GM18511 (cell line): Measurements from ENCODE around the gene MISFA.
"Not testable (repeated sequence)": the region's sequence is repeated elsewhere in the genome, so short reads cannot be mapped to it uniquely, and the experiment has no call there.

Experiments
- ATAC-seq: cut with Tn5 transposase; IDR thresholded peaks from one replicate; pipeline ENCODE4 v1.9.1; 2021; ENCODE audit warnings: mild to moderate bottlenecking, moderate library complexity; ENCODE audit not compliant: unreplicated experiment

MISFA gene

GRCh38 chr11:18617688-18618341 lies 18.2 kb downstream of the MISFA start:
- peak; percentile 50 for ATAC-seq

- no peak for ATAC-seq
Observed at GRCh38 chr11:18618342-18619025, 18.9 kb downstream of the MISFA start.

DNA sequence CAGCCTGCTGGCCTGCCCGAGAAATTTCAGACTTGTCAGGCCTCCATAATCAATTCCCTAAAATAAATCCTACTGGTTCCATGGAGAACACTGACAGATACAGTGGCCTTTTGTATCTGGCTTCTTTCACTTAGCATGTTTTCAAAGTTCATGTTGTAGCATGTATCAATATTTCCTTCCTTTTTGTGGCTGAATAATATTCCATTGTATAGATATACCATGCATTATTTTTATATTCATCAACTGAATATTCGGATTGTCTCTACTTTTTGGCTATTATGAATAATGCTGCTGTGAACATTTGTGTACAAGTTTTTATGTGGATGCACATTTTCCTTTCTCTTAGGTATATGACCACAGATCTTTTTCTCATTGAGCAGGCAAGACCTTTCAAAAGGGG lies 24.1 kb downstream of the MISFA start:
- no peak for ATAC-seq

DNA sequence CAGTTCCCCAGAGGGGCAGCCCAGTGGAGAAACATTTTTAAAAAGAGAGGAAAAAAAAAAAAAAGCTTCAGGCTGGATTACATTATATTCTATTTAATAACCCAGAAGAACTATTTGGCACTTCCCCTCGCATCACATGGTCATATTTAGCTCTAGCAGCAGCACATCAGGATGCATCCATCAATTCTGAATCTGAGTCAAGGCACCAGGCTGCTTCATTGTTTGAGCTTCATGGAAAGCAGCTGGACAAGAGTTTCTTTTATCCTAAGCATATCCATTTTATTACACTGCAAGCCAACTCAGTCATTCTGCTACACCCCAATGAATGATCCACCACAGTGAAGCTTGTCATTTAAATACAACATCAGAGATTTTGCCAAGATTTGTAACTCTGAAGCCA lies 24.6 kb downstream of the MISFA start:
- no peak for ATAC-seq

DNA sequence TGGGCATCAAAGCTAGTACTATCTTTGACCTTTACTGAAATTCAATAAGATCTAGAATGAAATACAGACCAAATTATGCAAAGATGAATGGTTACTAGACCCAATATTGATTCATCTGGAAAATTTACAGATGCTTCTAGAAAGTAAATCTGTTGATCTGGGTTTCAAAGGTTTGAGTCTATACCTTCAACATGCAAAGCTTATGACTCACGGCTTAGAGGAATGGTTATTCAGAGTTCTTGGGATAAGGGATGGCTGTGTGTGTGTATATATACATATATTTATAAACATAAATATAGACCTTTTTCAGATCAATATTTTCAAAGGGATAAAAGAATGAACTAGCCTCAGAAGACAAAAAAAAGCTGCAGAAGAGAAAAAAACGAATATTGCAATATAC lies 33.3 kb downstream of the MISFA start:
- no peak for ATAC-seq

- ATAC-seq = peak; percentile 66
Observed at GRCh38 chr11:18633256-18634139, 33.9 kb downstream of the MISFA start.

DNA sequence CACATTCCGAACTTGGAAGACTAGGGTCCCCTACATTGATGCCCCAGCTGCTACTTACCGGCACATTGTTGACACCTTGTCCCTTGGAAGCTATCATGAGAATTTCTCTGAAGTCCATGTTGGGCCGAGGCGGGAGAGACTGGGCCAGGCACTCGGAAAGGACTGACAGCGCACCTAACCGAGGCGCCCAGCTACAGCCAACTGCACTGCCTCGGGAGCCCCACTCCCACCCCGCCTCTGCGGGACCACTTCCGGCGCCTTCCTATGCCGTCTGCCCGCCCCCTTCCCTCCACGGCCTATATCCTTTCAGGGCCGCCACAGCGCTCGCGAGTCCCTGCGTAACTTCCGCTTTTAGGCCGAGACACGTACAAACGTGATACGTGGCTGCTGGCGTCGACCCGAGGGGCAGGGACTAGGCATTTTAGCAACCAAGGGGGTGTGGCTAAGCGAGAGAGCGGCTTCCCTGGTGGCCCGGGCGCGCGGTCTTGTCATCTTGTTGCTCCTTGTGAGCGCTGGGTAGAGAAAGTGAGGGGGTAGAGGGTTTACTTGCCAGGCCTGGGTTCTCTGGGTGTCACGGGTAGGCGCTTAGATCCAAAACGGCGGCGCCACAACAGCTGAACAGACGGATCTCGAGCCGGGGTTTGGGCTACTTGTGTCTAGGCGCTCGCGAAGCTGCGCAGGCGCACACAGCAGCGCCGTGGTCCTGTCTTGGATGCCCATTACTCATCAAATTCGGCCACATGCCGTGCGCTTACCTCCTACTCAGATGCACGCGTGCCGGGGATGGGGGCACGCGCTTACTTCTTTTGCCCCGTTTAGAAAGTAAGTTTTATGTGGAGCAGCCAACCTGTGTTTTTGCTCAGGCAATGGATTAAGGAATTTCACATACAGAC lies 34.8 kb downstream of the MISFA start, which contains the start of gene SPTY2D1:
Gene SPTY2D1 (minus strand): TSS at position 203 of the 893 bp plus-strand sequence. CDS start 85 bp downstream, at position 118.
- peak; percentile 95 for ATAC-seq

- ATAC-seq = no peak
Observed at GRCh38 chr11:18641677-18642076, 42.1 kb downstream of the MISFA start.

DNA sequence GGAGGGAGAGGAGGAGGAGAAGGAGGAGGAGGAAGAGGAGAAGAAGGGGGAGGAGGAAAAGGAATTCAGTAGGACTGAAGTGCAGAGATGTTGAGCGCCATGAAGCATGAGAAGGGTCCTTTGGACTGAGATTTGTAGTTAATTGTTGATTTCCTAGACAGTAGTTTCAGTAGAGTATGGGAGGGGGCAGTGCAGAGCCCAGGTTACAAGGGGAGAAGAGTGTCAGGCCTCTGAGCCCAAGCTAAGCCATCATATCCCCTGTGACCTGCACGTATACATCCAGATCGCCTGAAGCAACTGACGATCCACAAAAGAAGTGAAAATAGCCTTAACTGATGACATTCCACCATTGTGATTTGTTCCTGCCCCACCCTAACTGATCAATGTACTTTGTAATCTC lies 43.4 kb downstream of the MISFA start:
- not testable (repeated sequence) for ATAC-seq

- no peak for ATAC-seq
Observed at GRCh38 chr11:18650353-18650752, 50.8 kb downstream of the MISFA start.

GRCh38 chr11:18650859-18651557 lies 51.4 kb downstream of the MISFA start:
- ATAC-seq = no peak
